Measurements from ENCODE around the gene IL37.

The IL37 gene

GRCh38 chr2:112962308-112963175 lies 51.6 kb downstream of the IL37 start:
- DNase-seq: no peak

DNA sequence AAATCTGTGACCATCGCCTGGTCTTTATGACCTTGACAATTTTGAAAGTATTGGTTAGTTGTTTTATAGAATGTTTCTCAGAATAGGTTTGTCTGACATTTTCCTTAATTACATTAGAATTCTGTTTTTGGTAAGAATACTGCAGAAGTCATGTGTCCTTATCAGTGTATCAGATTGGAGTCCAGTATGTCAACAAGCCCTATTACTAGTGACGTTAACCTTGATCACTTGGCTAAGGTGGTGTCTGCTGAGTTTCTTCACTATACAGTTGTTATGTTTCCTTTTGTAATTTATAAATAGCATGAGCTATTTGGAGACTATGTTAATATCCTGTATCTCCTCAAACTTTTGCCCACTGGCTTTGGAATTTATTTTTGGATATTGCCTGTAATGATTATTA lies 56.1 kb downstream of the IL37 start:
- no peak for DNase-seq
